GM06990 (cell line): Measurements from ENCODE around the gene KCNF1.

Experiments
- DNase-seq: peaks from one replicate; pipeline ENCODE4 v3.0.0-alpha.2; 2011; ENCODE audit not compliant: insufficient read length; ENCODE audit errors: extremely low read depth
- H3K27me3 ChIP-seq: replicated peaks from 2 replicates; pipeline ENCODE4 v1.6.0; 2011; ENCODE audit warnings: low read length; ENCODE audit not compliant: control insufficient read depth, insufficient read depth
- H3K36me3 ChIP-seq: 2 replicates; pipeline ENCODE4 v1.5.1; 2011; ENCODE audit warnings: low read length; ENCODE audit not compliant: control insufficient read depth, insufficient read depth
- H3K4me3 ChIP-seq: replicated peaks from 2 replicates; pipeline ENCODE4 v1.5.1; 2011; ENCODE audit warnings: low read depth, mild to moderate bottlenecking, control low read depth, low read length
- CTCF ChIP-seq: IDR thresholded peaks from 2 replicates; pipeline ENCODE4 v1.5.1; 2011; ENCODE audit warnings: low read length, control low read depth, mild to moderate bottlenecking, inconsistent platforms; ENCODE audit not compliant: insufficient read depth, poor library complexity, severe bottlenecking

KCNF1 gene

GRCh38 chr2:10931710-10932255 is 20.0 kb downstream of the KCNF1 start:
- DNase-seq, result no peak
- no peaks in the 10 kb centered on the region for H3K36me3 ChIP-seq
- H3K4me3 ChIP-seq, result no peak overlapping the region
- H3K27me3 ChIP-seq, result no peaks in the 10 kb centered on the region; the same call in 1 of the 2 replicates
- TF ChIP-seq CTCF, result no peak

GRCh38 chr2:10932345-10933151 is 20.8 kb downstream of the KCNF1 start:
- no peaks in the 10 kb centered on the region for H3K36me3 ChIP-seq
- TF ChIP-seq CTCF, result no peak
- no peak overlapping the region for H3K4me3 ChIP-seq
- DNase-seq, result no peak
- H3K27me3 ChIP-seq, result no peaks in the 10 kb centered on the region; the same call in 1 of the 2 replicates

- no peak overlapping the region for H3K4me3 ChIP-seq
- TF ChIP-seq CTCF, result no peak
- no peaks in the 10 kb centered on the region; the same call in 1 of the 2 replicates for H3K27me3 ChIP-seq
- DNase-seq, result no peak
- H3K36me3 ChIP-seq, result no peaks in the 10 kb centered on the region
Measured at GRCh38 chr2:10933700-10934225, 22.0 kb downstream of the KCNF1 start.

GRCh38 chr2:10934308-10934978 is 22.7 kb downstream of the KCNF1 start:
- DNase-seq, result no peak
- Histone ChIP-seq H3K27me3 (no peaks in the 10 kb centered on the region; the same call in 1 of the 2 replicates), H3K36me3 (no peaks in the 10 kb centered on the region), H3K4me3 (no peak overlapping the region)
- TF ChIP-seq CTCF, result no peak

- H3K36me3 ChIP-seq, result no peaks in the 10 kb centered on the region
- no peak for TF ChIP-seq CTCF
- no peaks in the 10 kb centered on the region; the same call in 1 of the 2 replicates for H3K27me3 ChIP-seq
- DNase-seq, result no peak
- no peak overlapping the region for H3K4me3 ChIP-seq
Measured at GRCh38 chr2:10934979-10935350, 23.2 kb downstream of the KCNF1 start.
